NCI-H446 (cell line): ENCODE measurements around the gene FLACC1.
"Not testable (repeated sequence)": the region's sequence is repeated elsewhere in the genome, so short reads cannot be mapped to it uniquely, and the experiment has no call there.

Experiments
- DNase-seq, 2 experiments: peaks; one replicate each; lab custom pipeline; 2025; lab: John Stamatoyannopoulos, UW

FLACC1 gene

DNA sequence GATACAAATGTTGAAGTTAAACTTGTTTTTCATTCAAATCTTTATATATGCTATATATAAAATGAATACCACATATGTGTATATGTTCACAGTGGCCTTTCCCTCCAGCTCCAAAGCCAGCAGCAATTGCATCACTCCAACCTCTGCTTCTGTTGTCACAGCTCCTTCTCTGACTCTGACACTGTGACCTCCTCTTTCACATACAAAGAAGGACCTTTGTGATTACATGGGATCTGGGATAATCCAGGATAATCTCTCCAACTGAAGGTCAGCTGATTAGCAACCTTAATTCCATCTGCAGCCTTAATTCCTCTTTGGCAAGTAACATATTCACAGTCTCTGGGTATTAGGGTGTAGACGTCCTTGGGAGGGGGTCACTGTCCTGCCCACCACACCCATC lies 8.4 kb downstream of the FLACC1 start:
- DNase-seq, result no peak

DNA sequence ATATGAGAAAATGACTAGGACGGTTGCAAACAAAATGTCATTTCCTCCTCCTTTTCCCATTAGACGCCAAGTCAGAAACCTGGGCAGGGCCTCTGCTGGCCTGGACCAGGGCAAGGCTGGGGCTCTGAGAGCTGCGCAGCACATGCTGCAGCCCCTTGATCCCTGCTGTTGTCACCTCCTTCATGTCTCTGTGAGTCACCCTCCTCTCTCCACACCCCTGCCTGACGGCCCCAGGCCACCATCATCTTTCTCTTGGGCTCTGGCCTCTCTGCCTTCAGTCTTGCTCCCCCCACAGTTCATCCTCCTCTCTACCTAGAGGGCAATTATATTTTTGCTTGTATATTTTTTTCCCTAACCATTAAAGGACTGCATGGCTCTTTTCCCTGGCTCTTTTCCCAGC lies 10.0 kb downstream of the FLACC1 start:
- DNase-seq, result no peak

DNA sequence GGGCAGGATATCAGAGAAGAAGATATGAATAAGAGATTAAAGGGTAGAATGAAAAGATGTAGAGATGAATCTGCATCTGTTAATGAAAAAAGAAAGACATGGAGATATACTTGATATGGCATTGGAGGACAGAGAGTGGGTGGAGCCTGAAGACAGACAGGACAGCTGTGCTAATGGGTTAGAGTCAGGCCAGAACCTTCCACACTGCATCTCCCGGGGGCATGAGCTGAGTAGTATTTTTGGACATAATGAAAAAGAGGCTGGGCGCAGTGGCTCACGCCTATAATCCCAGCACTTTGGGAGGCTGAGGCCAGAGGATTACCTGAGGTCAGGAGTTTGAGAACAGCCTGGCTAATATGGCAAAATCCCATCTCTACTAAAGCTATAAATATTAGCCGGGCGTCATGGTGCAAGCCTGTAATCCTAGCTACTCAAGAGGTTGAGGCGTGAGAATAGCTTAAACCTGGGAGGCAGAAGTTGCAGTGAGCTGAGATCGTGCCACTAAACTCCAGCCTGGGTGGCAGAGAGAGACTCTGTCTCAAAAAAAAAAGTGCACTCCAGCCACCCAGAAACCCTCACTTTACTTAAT lies 11.4 kb downstream of the FLACC1 start:
- no peak for DNase-seq

DNA sequence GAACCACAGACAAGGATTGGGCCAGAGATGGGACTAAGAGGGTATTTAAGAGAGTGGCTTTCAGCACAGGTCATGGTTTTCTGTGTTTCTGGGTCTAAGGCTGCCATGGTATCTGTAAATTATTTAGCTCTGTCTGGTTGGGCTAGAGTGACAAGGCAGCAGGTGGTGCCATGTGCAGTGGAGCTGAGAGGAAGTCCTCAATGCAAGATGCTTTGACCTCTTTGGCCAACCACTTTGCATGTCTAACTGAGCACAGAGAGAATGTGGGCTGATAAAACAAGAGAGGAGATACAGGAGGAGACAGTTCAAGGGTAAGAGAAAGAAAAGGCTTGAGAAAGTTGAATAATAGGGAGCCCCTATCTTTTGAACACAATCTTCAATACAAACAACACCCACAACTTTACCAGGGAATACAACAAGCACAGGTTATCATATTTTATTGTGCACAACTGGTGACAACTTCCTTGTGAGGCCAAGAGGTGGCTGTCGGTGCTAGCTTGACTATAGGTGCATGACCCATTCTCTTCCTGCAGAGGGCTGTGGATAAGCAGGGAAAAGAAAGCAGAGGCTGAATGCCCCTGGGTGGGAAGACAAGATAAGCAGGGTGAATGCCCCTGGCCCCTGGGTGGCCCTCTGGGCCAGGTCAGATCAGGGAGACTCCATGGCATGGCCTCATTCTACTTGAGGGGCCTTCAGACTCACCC lies 12.3 kb downstream of the FLACC1 start:
- DNase-seq, result no peak

DNA sequence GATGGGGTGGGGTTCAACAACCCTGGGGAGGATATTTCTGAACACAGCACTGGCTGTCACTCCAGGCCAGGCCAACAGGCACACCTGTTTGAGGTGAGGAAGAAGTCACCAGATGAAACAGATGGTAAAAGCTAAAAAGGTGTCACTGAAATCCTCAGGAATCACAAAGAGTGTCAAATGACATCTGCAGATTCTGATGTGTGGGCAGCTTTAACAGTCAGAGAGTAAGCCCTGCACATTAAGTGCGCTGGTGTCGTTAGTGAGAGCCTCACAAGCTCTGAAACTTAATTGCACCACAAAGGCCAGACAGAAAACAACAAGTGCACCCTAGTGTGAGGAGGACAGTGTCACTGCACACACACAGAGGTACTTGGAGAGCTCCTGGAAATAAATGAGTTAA lies 13.6 kb downstream of the FLACC1 start:
- DNase-seq, result no peak

DNA sequence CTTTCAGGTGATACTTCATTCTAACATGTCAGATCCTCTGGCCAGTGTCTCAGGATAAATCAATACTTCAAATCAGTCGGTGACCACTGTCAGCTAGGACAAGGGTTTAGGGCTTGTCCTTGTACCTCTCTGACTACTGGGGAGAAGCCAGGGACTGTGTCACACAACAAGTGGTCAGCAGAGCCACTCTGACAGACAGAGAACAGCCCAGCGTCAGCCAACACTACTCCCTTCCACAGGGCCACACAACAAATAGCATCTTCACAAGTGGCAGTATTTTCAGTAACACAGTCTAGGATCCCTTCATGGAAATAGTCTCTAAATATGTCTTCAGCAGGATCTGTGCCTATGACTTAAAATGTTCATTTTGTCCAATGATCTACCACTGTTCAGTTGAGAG lies 14.2 kb downstream of the FLACC1 start:
- no peak for DNase-seq

DNA sequence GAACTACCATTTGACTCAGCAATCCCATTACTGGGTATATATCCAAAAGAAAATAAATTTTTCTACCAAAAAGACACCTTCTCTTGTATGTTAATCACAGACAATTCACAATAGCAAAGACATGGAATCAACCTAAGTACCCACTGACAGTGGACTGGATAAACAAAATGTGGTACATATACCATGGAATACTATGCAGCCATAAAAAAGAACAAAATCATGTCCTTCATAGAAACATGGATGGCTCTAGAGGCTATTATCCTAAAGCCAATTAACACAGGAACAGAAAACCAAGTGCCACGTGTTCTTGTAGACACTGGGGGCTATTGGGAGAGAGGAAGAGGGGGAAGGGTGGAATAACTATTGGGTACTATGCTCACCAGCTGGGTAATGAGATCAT lies 27.7 kb downstream of the FLACC1 start:
- no peak for DNase-seq

DNA sequence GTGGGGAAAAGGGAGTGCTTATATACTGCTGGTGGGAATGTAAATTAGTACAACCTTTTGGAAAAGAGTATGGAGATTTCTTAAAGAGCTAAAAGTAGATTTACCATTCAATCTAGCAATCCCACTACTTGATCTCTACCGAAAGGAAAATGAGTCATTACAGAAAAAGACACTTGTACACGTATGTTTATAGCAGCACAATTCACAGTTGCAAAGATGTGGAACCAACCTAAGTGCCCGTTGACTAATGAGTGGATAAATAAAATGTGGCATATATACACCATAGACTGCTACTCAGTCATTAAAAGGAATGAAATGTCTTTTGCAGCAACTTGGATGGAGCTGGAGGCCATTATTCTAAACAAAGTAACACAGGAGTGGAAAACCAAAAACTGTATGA lies 29.5 kb downstream of the FLACC1 start:
- no peak for DNase-seq

DNA sequence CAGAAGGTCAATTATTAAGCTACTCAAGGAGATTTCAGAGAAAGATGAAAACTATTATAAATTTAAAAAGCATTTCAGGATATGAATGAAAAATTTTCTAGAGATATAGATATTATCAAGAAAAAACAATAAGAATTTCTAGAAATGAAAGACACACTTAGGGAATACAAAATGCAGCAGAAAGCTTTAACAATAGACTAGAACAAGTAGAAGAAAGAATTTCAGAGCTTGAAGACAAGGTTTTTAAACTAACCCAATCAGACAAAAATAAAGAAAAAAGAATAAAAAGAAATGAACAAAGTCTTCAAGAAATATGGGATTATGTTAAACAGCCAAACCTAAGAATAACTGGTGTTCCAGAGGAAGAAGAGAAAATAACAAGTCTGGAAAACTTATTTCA lies 34.4 kb downstream of the FLACC1 start:
- no peak for DNase-seq

DNA sequence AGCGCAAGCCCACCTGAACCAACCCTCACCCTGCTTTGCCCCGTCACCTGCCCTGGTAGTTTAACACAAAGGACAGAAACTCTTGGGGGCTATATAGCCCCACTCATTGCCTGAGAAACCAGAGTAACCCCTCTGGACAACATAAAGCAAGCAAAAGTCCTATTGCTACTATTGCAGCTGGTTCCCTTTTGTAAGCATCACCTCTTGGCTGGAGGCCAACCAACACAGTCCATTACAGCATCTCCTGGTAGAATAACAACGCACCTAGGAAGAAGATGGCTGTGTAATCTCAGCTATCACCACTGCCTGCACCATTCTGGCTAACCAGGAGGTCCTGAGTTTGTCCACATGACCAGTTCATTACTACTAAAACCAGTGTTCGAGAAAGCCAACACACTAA lies 36.4 kb downstream of the FLACC1 start:
- DNase-seq, result no peak

DNA sequence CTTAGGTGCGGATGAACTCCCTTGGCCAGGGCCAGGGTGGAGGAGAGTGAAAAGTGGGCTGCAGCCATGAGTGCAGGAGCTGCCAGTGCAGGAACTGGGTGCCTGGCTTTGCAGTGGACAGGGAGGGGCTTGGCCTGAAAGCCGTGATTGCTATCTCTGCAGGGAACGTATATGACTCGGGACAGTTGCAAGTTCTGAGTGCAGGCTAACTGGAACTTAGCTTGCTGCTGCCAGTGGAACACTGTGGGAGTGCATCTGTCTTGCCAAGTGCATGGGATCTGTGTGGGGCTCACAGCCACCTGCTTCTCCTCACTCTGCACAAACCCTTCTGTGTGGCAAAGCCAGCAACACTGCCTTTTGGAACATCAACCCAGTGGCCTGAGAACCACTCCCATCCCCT lies 36.9 kb downstream of the FLACC1 start:
- DNase-seq, result no peak

DNA sequence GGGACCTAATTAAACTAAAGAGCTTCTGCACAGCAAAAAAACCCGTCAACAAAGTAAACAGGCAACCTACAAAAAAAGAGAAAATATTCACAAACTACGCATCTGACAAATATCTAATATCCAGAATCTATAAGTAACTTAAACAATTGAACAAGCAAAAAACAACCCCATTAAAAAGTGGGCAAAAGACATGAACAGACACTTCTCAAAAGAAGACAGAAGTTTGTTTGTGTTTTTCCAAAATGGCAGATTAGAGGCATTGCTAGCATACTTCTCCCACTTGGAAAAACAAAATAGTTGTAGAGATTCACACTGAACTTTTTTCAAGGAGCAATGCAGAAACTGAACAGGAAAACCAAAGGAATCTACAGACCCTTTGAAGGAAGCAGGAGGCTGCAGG lies 37.6 kb downstream of the FLACC1 start:
- no peak for DNase-seq

DNA sequence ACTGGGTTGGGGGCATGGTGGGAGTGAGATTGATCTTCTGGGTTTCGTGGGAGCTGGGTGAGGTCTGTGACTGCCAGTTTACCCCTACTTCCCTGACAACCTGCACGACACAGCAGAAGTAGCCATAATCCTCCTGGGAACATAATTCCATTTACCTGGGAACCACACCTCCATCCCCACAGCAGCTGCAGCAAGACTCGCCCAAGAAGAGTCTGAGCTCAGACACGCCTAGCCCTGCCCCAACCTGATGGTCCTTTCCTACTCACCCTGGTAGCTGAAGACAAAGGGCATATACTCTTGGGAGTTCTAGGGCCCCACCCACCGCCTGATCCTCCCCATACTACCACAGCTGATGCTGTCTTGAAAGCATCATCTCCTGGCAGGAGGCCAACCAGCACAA lies 43.8 kb downstream of the FLACC1 start:
- no peak for DNase-seq

DNA sequence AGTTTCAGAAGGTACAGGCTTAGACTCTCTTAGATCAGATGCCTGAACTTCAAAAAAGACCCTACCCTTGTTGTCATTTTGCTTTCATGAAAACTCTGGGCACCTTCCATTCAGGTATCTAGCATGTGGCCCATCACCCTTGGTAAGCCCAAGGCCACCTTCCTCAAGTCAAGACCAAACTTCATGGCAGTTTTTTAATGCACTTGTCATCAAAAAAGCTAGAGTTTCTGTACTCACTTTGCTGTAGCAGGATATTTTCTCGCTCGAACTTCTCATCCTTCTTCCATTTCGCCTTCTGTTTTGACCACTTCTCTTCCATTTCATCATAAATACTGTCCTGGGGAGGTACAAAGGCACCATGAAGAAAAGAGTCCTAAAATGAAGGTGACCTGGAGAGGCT lies 48.2 kb downstream of the FLACC1 start:
- DNase-seq, result no peak

DNA sequence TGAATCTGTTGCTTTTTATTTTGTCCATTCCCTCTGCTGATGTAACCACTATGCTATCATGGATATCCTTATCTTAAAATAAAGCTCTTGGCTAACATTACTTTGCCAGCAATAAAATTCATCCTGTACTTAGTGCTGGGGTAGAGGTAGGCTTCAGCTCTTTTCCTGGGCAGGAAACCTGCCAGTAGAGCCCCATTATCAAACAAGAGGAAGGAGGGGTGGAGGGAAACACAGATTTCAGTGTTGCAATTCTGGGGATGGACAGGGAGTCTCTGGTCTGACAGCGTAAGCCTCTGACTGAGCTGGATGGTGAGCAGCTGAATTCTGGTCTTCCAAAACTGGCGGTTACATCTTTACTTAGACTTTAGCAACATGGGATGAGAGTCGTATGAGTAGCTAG lies 49.3 kb downstream of the FLACC1 start:
- DNase-seq, result no peak

DNA sequence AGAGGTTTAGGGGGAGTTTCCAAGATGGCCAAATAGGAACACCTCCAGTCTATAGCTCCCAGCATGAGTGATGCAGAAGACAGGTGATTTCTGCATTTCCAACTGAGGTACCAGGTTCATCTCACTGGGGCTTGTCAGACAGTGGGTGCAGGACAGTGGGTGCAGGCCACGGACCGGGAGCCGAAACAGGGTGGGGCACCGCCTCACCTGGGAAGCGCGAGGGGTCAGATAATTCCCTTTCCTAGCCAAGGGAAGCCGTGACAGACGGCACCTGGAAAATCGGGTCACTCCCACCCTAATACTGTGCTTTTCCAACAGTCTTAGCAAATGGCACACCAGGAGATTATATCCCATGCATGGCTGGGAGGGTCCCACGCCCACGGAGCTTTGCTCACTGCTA lies 57.2 kb downstream of the FLACC1 start:
- DNase-seq, result not testable (repeated sequence)

DNA sequence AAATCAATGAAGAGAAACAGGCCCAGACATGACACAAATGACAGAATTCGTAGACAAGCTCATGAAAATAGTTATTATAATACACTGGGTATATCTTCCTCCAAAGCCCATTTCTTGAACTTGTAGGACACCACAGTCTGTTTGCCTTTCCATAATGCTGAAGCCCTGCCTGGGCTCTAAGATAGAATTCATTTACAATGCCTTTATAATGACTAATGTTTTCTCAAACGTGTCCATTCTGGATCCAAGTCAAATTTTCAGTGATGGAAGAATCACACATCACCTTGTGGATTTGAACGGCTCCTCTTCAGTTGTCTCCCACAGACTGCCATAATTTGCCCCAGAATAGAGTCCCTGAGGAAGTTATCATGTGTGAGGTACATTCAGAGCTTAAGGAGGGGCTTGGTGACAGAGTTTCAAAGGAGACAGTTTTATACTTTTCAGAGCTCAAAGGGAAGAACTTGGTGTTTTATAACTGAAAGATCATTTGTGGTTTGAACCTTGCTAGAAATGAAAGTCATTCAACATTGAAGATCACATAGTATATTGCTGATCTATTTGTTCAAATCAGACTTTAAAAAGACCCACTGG lies 58.6 kb downstream of the FLACC1 start:
- DNase-seq, result no peak

DNA sequence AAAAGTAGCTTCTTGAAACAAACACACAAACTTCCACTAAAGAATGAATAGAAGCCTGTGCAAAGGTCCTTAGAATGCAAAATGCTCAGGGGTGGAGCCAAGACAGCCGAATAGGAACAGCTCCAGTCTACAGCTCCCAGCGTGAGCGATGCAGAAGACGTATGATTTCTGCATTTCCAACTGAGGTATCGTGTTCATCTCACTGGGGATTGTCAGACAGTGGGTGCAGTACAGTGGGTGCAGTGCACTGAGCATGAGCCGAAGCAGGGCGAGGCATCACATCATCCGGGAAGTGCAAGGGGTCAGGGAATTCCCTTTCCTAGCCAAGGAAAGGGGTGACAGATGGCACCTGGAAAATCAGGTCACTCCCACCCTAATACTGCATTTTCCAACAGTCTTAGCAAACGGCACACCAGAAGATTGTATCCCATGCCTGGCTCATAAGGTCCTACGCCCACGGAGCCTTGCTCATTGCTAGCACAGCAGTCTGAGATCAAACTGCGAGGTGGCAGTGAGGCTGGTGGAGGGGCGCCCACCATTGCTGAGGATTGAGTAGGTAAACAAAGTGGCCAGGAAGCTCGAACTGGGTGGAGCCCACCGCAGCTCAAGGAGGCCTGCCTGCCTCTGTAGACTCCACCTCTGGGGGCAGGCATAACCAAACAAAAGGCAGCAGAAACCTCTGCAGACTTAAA lies 66.5 kb downstream of the FLACC1 start:
- DNase-seq, result not testable (repeated sequence)

DNA sequence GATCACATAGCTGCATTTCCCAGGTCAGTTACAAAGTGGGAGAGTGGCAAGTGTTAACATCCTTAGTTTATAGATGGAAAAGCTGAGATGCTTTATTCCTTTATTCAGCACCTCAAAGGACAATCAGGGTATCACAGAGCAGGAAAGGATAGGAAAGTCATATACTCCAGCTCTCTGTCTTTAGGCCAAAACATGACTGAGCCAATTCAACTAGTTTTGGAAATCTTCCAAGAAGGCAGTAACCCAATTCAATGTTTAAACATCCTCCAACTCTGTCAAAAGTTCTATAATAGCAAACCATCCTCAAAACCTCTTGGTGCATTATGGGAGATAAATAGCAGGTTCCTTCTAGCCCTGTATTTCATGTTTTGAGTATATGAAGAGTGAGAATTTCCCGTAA lies 71.6 kb downstream of the FLACC1 start:
- no peak for DNase-seq

DNA sequence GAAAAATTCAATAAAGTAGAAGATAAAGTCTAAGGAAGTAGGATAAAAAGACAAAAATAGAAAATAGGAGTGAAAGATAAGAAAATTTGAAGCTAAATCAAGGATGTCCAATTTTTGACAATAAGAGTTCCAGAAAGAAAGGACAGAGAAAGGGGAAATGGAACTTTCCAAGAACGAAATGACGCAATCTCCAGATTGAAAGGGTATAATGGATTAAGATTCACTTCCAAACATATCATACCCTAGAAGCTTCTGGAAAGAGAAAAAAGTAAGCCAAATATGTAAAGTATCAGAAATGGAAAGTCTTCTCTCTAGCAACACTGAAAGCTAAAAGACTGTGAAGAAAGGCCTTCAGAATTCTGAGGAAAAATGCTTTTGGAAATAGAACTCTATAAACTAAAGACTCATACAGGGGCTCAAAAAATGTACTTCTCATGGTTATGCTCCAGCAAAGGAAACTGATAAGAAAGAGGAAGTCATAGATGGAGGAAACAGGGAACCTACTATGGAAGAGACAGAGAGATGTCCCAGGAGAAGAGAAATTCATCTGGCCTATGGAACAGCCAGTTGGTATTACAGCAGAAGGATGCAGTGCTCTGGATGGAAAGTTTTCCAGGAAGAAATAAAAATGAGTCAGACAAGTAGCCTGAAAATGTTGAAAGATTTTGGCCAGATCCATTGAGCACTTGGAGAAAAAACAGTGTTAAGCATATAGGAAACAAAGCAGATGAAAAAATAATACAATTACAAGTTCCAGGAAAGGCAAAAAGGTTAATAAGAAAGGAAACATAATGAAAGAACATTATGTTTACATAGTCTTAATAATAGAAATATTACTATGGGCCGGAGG lies 76.7 kb downstream of the FLACC1 start:
- no peak for DNase-seq

DNA sequence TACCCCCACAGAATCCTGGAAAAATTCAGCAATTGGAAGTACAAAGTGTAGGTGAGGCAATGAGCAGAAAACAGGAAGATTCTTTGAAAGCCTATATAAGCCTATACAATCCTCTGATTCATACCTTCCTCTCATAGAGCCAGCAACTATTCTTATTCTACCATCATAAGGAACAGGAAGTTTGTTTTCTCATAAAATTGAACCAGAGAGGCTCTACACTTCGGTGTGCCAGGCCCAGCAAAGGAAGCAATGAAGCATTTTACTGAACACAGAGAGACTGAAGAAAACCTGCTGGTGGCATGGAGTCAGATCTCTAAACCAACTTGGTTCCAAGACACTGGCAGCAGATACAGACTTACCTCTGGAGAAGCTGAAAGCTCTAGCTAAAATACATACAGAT lies 78.1 kb downstream of the FLACC1 start:
- DNase-seq, result no peak

DNA sequence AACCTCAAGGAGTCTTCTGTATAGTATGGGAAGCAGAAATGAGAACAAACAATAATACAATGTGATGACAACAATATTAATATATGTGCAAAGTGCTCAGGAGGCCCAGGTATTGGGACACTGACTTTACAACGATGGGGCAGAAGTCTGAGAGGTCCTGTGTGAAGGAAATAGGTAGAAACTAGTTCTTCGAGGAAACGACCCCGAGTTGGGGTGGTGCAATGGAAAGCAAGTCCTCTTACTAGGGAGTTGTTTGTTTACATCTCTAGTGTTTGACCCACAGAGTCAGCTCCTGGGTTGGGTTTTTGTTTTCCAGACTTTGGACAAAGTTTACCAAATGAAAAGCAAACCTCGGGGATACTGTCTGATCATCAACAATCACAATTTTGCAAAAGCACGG lies 80.6 kb downstream of the FLACC1 start:
- DNase-seq, result no peak
